Esophagus squamous epithelium (tissue), 5 donors: ENCODE data around the gene ZNF644. TPM values are rescaled to one million over a fixed set of nuclear protein-coding genes. Genes with fewer than 3 reads are reported as not detected.

Experiments
- DNase-seq: peaks from one replicate; lab custom pipeline; 2025; lab: John Stamatoyannopoulos, UW
- H3K27ac ChIP-seq, 4 donors: fragments of 200-600 bp; sonication (generic); one replicate each; pipeline ENCODE4 v1.5.1; 2016 to 2019; ENCODE audit warnings: mild to moderate bottlenecking in 1 of 4
- H3K27me3 ChIP-seq, 4 donors: fragments of 200-600 bp; sonication (generic); 1 replicate in 3 of 4; 2 replicates in 1 of 4; pipeline versions ENCODE4 v1.5.1 to v1.6.0; 2017 to 2021; ENCODE audit warnings: antibody characterized with exemption in 1 of 4
- H3K36me3 ChIP-seq, 3 donors: fragments of 200-600 bp; sonication (generic); one replicate each; pipeline ENCODE4 v1.5.1; 2016 to 2019
- H3K4me1 ChIP-seq, 3 donors: fragments of 200-600 bp; sonication (generic); one replicate each; pipeline ENCODE4 v1.5.1; 2017 to 2019
- H3K4me3 ChIP-seq, 4 donors: fragments of 200-600 bp; sonication (generic); 1 replicate in 3 of 4; 2 replicates in 1 of 4; pipeline ENCODE4 v1.5.1; 2016 to 2019; ENCODE audit warnings: mild to moderate bottlenecking in 2 of 4, moderate library complexity in 1 of 4
- H3K9me3 ChIP-seq, 3 donors: fragments of 200-600 bp; sonication (generic); one replicate each; pipeline ENCODE4 v1.5.1; 2016 to 2019
- CTCF ChIP-seq, 6 experiments: fragments of 450-650 bp in 4 of 6; fragments of 200-600 bp in 2 of 6; sonication (generic) in 2 of 6; IDR thresholded peaks; one replicate each; pipeline ENCODE4 v1.5.1; 2016 to 2019; ENCODE audit warnings: antibody characterized with exemption in 6 of 6, mild to moderate bottlenecking in 4 of 6, moderate library complexity in 4 of 6
- POLR2A ChIP-seq, 4 donors: fragments of 450-650 bp; IDR thresholded peaks; one replicate each; pipeline ENCODE4 v1.6.1; 2017; ENCODE audit warnings: antibody characterized with exemption in 4 of 4, mild to moderate bottlenecking in 4 of 4, moderate library complexity in 3 of 4
- WGBS, 2 donors: methylation state at CpG; one replicate each; pipeline ENCODE4 v1.1.5; 2018; 5-methylcytosine and 5-hydroxymethylcytosine counted together
- intact Hi-C: fragments of 100-400 bp; cut with DNase I; formaldehyde crosslinking; loops from one replicate; pipeline ENCODE4 v1.15.0; 2022
- total RNA-seq, 4 donors: library from RNA; depleted of rRNA; stranded (reverse); fragments of >200 nt; gene quantifications; one replicate each; pipeline ENCODE4 v1.1.0, GENCODE V29; 2016
- donor health status: DM: yes; HTN: yes; CAD: no.

The ZNF644 gene
- total RNA-seq, 4 donors from 2014 or later, result 19.6 to 51.3 (median 31.5) TPM

GRCh38 chr1:90989990-90990389 lies 31.8 kb downstream of the ZNF644 start:
- no peak for DNase-seq
- H3K27ac ChIP-seq, result no peak overlapping the region
- peaks cover 0 to 21% (median 0%) of the 10 kb centered on the region in 3 donors for H3K36me3 ChIP-seq
- intact Hi-C loops, result no loop called here
- no peak for TF ChIP-seq POLR2A (IDR thresholded peaks at IDR 0.05)
- no peak for TF ChIP-seq CTCF (IDR thresholded peaks at IDR 0.05)
- H3K27me3 ChIP-seq, result no peaks in the 10 kb centered on the region
- H3K4me3 ChIP-seq, result no peak overlapping the region
- peaks cover 0 to 14% (median 6%) of the 10 kb centered on the region in 3 donors for H3K4me1 ChIP-seq
- peaks cover 0 to 8% (median 7%) of the 10 kb centered on the region in 3 donors for H3K9me3 ChIP-seq

GRCh38 chr1:90989302-90989701 lies 32.5 kb downstream of the ZNF644 start:
- intact Hi-C loops, result no loop called here
- H3K4me1 ChIP-seq, result peaks cover 0 to 21% (median 6%) of the 10 kb centered on the region in 3 donors
- 96 to 97% methylated on average over 4 of the region's 4 CpGs for WGBS, 2 donors
- H3K4me3 ChIP-seq, result no peak overlapping the region
- H3K27ac ChIP-seq, result no peak overlapping the region
- TF ChIP-seq POLR2A (IDR thresholded peaks at IDR 0.05) (no peak), CTCF (IDR thresholded peaks at IDR 0.05) (no peak)
- no peaks in the 10 kb centered on the region for H3K27me3 ChIP-seq
- H3K9me3 ChIP-seq, result peaks cover 0 to 8% (median 7%) of the 10 kb centered on the region in 3 donors
- no peak for DNase-seq
- H3K36me3 ChIP-seq, result peaks cover 0 to 21% (median 0%) of the 10 kb centered on the region in 3 donors

- intact Hi-C loops, result no loop called here
- 77 to 100% methylated on average over 2 of the region's 2 CpGs for WGBS, 2 donors
Observed at GRCh38 chr1:90987841-90988240, 34.0 kb downstream of the ZNF644 start.

GRCh38 chr1:90986953-90987352 lies 34.9 kb downstream of the ZNF644 start:
- TF ChIP-seq POLR2A (IDR thresholded peaks at IDR 0.05) (no peak), CTCF (IDR thresholded peaks at IDR 0.05) (no peak)
- no peaks in the 10 kb centered on the region for H3K27me3 ChIP-seq
- intact Hi-C loops, result no loop called here
- WGBS, 2 donors, result 76 to 87% methylated on average over 2 of the region's 2 CpGs
- peaks cover 0 to 8% (median 7%) of the 10 kb centered on the region in 3 donors for H3K9me3 ChIP-seq
- H3K4me1 ChIP-seq, result peaks cover 0 to 12% (median 0%) of the 10 kb centered on the region in 3 donors
- no peak overlapping the region for H3K27ac ChIP-seq
- DNase-seq, result no peak
- peaks cover 0 to 26% (median 0%) of the 10 kb centered on the region in 3 donors for H3K36me3 ChIP-seq
- H3K4me3 ChIP-seq, result no peak overlapping the region

More at GRCh38 chr1:90987841-90988240, 34.0 kb downstream of the ZNF644 start:
- Histone ChIP-seq H3K27ac (no peak overlapping the region), H3K4me1 (peaks cover 0 to 15% (median 0%) of the 10 kb centered on the region in 3 donors), H3K36me3 (peaks cover 0 to 26% (median 0%) of the 10 kb centered on the region in 3 donors), H3K27me3 (no peaks in the 10 kb centered on the region), H3K9me3 (peaks cover 0 to 8% (median 7%) of the 10 kb centered on the region in 3 donors), H3K4me3 (no peak overlapping the region)
- TF ChIP-seq CTCF (IDR thresholded peaks at IDR 0.05) (no peak), POLR2A (IDR thresholded peaks at IDR 0.05) (no peak)
- DNase-seq, result no peak

DNA sequence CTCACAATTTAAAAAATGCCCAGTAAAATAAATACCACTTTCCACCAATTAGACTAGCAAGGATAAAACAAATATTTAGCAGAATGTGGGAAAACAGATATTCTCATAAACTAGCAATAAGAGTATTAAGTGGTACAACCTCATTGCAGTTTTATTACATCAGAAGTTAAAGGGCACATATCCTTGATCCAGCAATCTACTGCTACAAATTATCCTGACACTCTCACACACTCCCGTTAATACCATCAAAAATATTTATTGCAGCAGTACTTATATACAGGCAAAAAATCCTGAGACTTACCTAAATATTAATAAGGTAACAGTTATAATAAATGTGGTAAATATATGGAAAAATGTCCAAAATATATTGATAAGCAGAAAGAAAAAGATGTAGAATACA lies 44.3 kb downstream of the ZNF644 start:
- Histone ChIP-seq H3K9me3 (no peaks in the 10 kb centered on the region), H3K27me3 (no peaks in the 10 kb centered on the region), H3K4me1 (peaks cover 0 to 11% (median 4%) of the 10 kb centered on the region in 3 donors), H3K4me3 (no peak overlapping the region), H3K27ac (no peak overlapping the region), H3K36me3 (peaks cover 0 to 22% (median 0%) of the 10 kb centered on the region in 3 donors)
- 90 to 92% methylated on average over 1 of the region's 1 CpG for WGBS, 2 donors
- DNase-seq, result no peak
- intact Hi-C loops, result no loop called here
- TF ChIP-seq CTCF (IDR thresholded peaks at IDR 0.05) (no peak), POLR2A (IDR thresholded peaks at IDR 0.05) (no peak)
